T-helper 9 cell (primary cell): ENCODE measurements around the gene TMEM30B.
"Not testable (repeated sequence)": the region's sequence is repeated elsewhere in the genome, so short reads cannot be mapped to it uniquely, and the experiment has no call there.

Source experiments
- DNase-seq: peaks from one replicate; pipeline ENCODE4 v3.0.0-alpha.2; 2020

Gene TMEM30B

DNA sequence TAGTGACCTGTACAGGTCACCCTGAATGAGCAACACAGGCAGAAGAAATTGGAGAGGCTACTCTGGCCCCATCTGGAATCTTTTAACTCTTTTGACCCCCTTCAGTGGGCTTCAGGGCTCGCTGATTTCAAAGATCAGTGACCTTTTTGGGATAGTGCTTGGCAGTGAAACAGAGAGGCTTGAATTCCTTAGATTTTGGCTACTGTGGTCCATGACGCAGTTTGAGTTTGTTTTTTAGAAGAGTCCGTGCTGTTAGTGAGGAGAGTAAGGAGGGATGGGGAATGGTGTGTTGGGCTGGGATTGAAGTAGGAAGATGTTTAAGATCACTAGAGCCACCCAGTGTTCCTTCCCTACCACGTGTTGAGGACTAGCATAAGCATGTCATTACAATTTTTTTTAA lies 16.5 kb downstream of the TMEM30B start:
- no peak for DNase-seq

DNA sequence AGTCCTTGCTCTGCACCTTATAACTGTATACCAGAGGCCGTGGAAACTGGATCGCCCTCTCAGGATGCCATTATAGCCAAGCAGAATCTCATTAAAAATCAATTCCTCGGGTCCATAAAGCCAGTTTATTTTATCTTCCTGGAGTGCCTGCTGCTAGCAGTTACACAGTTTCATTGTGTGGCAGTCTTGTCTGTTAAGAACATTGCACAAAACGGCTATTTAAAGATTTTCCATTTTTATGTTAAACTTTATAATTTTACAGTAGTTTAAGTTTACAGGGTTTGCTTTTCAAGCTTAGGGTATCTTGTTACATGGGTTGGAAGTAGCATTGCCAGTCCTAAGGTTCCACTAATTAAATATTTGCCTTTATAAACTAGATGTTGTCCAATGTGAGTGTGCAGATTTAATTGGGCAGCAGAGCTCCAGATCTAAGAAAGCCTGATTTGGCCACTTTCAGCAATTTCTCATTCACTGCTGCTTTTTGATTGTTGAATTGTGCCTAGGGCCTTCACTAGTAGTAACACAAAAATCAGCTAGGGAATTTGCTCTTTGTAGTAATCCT lies 17.0 kb downstream of the TMEM30B start:
- no peak for DNase-seq

DNA sequence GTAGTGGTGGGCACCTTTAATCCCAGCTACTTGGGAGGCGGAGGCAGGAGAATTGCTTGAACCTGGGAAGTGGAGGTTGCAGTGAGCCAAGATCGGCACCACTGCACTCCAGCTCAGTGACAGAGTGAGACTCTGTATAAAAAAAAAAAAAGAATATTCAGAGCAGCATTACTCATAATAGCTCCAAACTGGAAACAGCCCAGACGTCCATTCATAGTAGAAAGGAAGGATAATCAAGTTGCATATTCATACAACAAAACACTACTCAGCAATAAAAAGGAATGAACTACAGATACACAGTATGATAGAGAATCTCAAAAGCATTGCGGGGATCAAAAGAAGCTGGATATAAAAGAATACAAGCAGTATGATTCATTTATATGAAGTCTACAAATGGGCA lies 19.1 kb downstream of the TMEM30B start:
- DNase-seq = no peak

DNA sequence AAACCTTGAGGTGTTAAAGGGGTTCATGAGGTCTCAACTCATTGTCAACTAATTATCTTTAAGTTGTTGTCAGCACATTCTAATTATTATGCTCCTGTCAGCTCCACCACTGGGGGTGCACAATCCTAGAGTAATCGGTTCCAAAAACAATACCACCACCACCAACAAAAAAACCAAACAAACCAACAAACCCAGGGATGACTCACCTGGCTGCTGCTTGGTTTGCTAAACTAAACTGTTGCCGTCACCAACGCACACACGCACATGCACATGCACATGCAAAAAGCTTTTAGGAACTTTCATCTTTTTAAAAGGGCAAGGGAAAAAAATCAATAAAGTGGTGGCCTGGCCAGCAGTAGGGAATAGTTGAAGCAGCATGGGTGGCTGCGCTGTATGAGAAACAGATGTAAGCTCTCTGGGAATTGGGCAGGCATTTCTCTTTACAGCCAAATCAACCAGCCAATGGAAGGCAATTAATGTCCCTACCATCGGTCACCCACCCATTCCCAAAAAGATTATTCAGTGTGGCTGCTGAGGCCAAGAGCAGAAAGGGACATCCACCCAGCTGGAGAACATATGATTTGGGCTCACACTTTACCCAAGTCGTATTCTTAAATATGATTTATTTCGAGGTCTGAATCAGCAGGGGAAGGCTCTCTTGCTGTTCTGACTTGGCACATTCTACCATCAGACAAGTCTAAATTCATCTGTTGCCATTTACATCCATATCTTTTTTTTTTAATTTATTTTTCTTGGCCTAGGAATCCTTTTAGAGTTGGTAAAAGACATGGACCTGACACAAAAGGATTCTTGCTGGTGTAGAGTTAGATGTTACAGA lies 20.0 kb downstream of the TMEM30B start:
- DNase-seq = no peak

DNA sequence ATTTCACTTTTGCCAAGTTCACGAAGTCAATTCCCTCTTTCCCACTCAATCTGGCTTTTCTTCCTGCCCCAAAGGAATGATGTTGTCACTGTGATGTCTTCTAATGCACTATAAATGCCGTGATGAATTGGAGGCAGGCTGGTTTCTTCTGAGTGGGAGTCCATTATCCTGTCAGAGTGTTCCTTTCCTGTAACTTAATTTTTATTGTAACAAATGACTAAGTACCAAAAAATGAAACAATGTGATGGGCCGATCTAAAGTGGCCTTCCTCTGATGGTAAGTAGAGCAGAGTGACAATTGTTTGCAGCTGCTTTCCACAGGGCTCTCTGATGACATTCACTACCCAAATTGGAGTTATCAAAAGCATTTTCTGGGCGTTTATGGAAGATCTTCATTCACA lies 22.2 kb downstream of the TMEM30B start:
- DNase-seq = no peak

DNA sequence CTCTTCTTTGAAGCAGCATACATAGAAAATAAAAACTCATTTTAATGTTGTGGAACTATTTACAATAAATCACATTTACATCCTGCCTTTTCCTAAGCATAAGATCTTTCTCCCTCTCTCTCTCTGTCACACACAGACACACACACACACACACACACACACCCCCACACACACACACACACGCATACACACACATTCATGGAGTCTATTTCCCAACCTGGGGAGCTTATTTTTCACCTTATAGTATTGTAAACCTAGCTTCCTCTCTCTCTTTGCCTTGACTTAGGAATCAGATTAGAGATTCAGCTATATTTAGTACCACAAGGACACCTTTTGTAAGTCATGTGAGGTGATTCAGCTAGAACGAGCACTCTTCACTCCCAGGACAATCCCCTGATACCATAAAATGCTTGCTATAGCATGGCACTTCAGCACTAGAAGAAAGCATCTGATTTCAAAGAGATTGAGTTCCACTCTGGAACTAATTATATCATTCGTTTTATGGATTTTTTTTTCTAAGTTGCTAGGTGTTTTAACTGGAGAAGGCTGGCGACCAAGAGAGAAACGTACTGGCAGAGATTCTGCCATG lies 23.6 kb downstream of the TMEM30B start:
- no peak for DNase-seq

DNA sequence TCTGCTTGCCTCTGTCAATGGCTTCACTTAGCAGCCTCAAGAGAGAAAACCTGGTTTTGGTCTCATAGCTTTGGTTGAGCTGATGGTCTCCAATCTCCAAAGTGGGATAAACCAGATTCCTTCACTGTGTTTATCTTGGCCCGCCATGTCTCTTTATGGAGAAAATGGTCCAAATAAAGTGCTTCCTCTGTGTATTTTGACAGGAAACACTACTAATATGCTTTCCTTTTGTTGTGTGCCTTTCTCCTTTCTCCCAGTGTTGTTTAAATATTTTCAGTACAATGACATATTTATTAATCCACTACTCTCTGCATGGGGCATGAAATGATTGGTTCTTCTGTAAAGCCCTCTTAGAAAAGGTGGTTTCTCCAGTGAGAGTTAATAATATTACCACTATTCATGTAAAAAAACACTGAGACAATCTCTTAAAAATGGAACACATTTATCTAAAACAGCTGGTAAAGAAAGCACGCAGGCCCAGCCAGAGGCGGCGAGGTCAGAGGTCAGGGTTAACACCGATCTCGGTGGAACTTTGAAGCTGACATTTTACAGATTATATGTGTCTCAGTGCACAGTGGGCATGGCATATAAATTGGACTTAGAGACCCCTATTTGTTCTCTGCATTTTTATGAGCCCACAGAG lies 24.2 kb downstream of the TMEM30B start:
- no peak for DNase-seq

DNA sequence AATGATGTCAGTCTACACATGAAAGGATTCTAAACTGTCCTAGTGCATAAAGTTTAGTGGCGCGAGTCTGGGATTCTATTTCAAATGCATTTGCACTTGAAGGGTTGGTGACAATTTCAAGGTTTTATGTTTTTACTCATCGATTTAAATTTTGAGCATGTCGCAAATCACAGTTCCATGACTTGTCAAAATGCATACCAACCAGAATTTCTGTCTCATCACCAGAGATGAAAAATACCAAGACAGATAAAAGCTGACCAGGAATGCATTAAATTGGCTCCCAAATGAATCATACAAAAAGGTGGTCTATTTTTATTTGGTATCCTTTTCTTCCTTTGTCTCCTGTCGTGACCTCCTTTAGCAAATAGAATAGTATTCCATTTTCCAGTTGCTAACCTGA lies 25.2 kb downstream of the TMEM30B start:
- DNase-seq = no peak

DNA sequence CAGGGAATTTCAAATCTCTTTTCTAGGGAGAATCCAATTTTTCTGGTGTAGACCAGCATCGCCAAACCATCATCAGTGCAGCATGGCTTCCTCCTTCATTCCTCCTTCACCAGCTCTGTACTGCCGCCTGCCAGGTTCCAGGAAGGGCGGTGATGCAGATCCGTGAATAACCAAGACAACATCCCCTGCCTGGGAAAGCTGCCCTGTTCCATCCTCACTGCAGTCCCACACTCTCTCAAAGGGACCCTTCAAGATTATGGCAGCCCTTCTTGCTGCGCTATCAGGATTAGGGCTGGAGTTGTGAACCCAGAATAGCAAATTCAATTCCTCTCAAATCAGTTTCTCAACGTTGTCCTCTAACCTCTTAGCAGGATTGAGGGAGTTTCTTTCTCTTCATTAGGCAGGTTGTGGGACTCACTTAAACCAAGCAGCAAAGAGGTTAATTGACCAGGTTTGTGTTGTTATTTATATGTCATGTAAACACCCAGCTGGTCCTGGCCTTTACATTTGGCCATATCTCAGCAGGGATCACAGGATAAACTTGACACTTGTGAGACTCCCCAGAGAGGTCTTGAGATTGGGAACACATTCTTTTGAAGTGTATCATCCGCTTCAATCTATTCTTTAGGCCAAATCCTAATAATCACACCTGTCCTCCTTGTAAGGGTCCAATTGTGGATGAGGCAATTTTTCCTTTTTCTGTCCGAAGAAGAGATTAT lies 26.2 kb downstream of the TMEM30B start:
- no peak for DNase-seq

DNA sequence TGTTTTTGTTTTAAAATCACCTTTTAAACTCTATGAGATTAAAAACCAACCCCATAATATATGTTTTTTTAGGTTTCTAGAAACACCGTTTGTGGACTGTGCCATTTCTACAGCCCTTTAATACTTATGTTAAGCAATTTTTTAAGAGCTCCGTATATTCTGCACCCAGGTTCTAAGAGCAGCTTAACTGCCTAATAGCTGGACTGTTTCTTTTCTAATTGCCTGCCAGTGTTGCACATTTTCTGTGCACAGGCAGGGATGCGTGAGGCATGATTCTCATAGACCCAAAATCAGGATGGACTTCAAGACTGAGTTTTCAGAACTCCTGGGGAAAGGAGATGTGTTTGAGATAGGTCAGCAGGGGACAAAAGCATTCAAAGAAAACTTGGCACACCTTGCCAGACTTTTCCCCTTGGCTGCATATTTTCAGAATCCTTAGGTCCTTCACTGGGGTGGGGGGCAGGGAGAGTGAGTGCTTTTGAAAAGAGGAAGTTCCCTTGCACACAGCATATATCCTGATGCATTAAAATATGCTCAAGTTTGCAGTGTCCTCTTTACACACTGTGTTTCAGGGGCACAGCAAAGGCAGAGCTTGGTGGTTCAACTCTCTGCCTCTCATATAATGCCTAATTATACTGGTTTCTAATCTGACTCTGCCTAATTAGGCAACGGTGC lies 27.9 kb downstream of the TMEM30B start:
- DNase-seq = no peak

DNA sequence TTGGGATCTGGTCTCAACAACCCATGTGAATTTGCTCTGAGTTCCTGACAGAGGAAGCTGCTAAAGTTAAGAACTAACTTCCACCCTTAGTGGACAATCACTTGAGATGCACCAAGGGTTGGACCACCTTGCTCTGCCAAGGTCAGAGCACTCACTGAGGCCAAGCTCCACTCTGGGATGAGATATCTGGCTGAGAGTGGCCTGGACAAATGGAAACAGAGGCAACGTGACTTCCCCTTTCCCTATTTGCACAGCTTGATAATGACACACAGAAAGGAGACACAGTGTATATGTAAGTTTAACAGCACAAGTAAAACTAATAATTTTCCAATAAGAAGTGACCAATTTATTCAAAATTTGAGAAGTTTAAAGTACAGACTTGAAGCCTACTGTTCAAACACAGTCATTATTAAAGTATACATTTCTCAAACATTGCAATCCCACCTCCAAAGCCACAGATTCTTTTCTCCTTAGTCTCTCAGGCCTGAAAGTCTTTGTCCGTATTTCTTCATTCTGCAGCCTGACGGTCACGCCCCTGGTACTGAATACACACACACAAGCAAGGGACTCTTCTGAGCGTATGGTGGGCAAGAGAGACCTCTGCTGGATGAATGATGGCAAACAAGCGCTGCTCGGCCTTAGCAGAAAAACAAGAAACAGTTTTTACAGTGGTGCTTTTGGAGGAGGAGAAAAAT lies 28.6 kb downstream of the TMEM30B start:
- peak; percentile 35 for DNase-seq

DNA sequence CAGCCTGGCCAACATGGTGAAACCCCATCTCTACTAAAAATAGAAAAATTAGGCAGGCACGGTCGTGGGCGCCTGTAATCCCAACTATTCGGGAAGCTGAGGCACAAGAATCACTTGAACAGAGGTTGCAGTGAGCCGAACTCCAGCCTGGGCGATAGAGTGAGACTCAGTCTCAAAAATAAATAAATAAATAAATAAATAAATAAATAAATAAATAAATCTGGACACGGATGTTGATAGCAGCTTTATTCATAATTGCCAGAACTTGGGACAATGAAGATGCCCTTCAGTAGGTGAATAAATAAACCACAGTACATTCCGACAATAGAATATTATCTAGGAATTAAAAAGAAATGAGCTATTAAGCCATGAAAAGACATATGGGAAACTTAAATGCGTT lies 31.1 kb downstream of the TMEM30B start:
- DNase-seq = no peak

DNA sequence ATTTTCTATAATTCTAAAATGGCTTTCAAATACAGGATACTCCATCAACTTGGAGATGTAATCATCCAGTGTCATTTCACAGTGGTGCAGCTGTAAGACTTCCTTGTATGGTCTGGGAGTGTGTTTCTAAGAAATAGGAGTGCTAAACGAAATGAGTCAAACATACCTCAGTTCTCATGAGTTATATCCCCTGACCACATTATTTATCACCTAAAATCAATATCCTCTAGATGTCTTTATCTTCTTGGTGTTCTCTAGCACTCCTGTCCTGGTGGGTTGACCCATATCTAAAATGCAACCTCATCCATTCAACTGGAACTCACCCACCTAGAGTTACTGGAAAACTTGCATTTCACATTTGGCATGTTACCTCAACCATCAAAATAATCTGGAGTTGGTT lies 33.2 kb downstream of the TMEM30B start:
- DNase-seq = no peak

DNA sequence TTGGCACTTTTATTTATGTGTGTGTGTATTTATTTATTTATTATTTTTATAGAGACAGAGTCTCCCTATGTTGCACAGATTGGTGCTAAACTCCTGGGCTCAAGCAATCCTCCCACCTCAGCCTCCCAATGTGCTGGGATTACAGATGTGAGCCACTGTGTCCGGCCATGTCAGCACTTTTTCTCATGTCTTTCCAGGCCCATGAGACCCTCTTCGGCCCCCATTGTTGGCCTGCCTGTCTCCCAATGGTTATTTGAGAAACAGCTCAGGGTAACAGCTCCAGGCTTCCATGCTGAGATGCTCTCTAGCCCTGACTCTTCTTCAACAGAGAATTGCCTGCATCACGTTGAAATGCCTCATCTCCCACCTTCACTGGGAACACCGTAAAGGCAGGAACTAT lies 34.4 kb downstream of the TMEM30B start:
- DNase-seq = no peak

DNA sequence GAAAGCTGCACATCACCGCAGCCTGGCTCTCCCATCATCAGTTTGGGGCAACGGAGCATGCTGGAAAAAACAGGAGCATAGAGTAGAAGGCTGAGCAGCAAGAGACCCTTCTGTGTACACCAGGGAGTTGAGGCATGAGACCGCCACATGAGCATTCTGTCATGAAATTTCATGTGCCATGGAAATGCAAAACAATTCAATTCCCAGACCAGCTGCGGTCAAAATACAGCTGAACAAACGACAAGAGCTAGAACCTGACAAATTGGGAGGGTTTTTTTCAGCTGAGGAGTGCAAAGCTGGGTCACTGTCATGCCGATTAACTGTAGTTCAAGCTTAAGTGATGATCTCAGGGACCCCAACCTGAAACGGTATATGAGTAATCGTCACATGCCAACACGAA lies 37.1 kb downstream of the TMEM30B start:
- no peak for DNase-seq

DNA sequence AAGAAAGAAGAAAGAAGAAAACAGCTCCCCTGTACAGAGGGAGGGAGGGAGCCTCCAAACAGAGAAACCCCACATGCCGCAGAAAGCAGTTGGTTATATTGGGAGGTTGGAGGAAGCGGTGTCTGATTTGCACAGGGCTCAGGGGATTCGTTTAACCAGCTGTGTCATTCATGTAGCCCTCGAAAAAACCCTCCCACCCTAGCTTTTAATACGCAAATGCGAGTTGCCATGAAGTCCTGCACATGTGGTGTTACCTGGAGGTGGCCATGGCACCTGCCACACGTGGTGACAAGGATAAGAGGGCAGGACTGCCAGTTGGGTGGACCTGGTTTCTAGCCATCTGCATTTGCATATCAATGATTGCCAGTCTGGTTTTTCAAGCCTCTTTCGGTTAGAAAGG lies 40.9 kb downstream of the TMEM30B start:
- DNase-seq = no peak

DNA sequence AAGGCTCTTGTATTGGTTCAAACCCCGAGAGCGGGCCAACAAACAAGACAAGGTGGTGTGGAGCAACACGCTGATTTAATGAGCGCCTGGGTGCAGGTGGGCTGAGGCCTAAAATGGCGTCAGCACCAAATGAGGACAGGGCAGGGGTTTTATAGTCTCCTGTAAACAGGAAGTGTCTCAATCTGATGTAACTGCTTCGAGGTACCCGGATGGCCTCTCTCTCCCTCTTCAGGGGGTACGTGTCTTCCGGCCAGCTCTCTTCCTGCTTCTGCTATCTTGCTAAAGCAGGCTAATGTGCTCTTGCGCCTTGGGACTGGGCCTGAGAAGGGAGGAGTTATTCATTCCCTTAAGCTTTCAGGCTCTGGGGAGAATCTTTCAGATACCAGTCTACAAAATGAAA lies 41.9 kb downstream of the TMEM30B start:
- DNase-seq = not testable (repeated sequence)

DNA sequence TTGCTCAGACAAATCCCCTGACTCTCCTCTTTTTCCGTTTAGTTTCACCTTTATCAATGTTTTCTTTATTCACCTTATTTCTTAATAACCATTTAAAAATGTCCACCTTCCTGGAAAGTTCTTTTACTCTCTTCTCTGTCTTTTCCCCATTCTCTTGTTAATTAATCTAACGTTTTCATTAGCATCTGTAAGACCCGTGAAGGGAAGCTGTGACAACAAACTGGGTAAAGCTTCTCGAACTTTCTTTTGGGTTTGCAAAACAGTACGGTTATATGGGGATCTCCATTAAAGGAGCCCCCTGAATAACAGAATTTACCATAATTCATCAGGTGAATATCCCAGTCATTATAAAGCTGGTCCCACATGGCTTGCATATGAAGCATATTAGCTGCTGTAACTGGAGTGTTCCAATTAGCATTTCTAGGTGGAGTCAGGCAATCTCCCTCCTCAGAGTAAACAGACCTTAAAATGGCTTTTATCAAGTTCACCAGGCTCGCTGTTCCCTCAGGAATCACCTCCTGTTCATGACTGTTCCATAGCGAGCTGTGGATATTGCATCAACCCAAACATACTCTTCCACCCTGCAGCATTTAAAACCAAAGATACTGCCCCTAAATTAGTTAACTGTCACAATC lies 42.4 kb downstream of the TMEM30B start:
- DNase-seq = no peak

DNA sequence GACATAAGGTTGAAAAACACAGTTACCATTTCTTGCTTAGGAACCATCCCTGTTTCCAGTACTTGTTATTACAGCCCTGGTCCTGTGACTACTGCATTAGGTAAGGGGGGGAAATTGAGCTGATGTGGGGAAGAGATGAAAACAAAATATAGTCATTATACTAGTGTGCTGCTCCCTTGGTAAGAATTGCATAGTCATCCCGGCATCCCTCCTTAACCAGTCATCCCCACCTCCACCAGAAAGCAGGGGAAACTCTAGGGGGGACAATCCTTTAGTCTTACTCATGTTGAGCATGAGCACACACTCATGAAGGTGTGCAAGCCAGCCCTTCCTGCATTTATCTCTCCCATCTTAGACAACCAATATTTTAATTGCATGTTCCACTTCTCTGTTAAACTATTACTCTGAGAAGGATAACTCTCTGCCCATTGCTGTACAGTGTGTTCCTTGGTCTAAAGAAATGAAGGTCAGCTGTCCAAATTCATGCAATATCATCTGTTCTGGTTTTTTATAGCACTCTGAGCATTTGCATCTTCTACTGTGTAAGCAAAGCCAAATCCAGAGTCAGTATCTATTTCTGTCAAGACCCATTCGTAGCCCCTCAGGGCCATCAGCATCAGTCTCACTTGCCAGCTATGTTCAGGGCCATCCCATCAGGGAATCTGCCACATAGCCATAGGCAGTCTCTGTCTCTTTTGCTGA lies 46.8 kb downstream of the TMEM30B start:
- no peak for DNase-seq

DNA sequence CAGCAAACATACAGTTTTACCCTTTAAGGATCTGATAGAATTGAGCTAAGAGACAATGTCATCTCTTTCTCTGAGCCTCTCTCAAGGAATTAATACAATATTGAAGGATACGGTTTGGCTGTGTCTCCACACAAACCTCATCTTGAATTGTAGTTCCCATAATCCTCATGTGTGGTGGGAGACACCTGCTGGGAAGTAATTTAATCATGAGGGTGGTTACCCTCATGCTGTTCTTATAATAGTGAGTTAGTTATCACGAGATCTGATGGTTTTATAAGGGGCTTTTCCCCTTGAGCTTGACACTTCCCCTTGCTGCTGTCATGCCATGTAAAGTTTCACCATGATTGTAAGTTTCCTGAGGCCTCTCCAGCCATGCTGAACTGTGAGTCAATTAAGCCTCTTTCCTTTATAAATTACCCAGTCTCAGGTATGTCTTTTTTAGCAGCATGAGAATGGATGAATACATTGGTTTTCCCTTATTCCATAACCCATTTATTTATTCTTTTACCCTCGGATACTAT lies 47.6 kb downstream of the TMEM30B start:
- no peak for DNase-seq

DNA sequence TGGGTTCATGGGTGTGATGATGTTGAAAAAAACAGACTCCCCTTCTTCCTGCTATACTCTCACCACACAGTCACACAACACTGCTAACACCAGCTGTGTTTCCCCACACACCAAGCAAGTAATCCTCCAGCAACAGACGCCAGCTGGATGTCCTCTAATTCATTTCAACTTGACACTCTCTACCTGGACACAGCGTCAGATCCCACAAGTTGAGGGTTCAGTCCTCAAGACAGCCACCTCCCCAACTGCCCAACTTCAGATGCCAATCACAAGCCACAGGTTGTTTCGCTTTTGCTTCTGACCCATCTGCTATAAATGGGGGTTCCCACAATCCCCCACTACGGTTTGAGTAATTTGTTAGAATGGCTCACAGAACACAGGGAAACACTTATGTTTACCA lies 49.3 kb downstream of the TMEM30B start:
- DNase-seq = no peak
